ENCODE data around the gene SLC5A2. TPM values are rescaled to one million over a fixed set of nuclear protein-coding genes. Genes with fewer than 3 reads are reported as not detected.

The SLC5A2 gene
- polyA plus RNA-seq, 2 of the 4 experiments (the other 2 are of a cell fraction), result 0.09 to 0.46 TPM

DNA sequence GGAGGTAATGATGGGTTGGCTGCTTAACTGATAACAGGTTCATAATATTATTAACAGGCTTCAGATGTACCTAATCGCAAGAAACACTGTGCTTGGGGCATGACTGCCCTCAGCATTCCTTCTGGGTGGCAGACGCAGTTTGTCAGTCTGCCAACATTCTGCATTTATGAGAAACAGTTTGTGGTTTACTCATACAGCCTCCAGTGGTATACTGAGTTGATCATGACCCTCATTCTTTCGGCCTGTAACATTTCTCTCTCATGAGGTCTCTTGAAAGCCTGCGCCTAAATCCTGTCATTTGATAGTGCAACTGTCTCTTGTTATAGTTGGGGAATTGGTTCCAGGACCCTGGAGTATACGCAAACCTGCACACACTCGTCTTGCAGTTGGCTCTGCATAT is 30.2 kb downstream of the SLC5A2 start:
- H3K4me2 ChIP-seq, result no peak overlapping the region; the same call in 2 of the 3 replicates
- H3K27ac ChIP-seq, result no peak overlapping the region
- TF ChIP-seq EHMT2 (IDR thresholded peaks at IDR 0.05; ENCODE audit: low read depth), result no peak
- TF ChIP-seq ZFP36 (IDR thresholded peaks at IDR 0.05; ENCODE audit: borderline replicate concordance, partially characterized antibody), result no peak
- no peak for TF ChIP-seq RAD21 (conservative IDR thresholded peaks at IDR 0.05 in 1 of 2, IDR thresholded peaks at IDR 0.05 in 1 of 2)
- TF ChIP-seq, protein P1, sequence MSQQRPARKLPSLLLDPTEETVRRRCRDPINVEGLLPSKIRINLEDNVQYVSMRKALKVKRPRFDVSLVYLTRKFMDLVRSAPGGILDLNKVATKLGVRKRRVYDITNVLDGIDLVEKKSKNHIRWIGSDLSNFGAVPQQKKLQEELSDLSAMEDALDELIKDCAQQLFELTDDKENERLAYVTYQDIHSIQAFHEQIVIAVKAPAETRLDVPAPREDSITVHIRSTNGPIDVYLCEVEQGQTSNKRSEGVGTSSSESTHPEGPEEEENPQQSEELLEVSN (IDR thresholded peaks at IDR 0.05; ENCODE audit: borderline replicate concordance, low read depth), result no peak
- no peak for TF ChIP-seq POLR2AphosphoS2 (conservative IDR thresholded peaks at IDR 0.05; ENCODE audit: low read length)
- TF ChIP-seq, protein P2, sequence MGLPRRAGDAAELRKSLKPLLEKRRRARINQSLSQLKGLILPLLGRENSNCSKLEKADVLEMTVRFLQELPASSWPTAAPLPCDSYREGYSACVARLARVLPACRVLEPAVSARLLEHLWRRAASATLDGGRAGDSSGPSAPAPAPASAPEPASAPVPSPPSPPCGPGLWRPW (IDR thresholded peaks at IDR 0.05), result no peak
- no peak for TF ChIP-seq SREBF2 (IDR thresholded peaks at IDR 0.05)
- no peak for TF ChIP-seq NFE2L2 (conservative IDR thresholded peaks at IDR 0.05; ENCODE audit: low read length)
- TF ChIP-seq, protein P3, sequence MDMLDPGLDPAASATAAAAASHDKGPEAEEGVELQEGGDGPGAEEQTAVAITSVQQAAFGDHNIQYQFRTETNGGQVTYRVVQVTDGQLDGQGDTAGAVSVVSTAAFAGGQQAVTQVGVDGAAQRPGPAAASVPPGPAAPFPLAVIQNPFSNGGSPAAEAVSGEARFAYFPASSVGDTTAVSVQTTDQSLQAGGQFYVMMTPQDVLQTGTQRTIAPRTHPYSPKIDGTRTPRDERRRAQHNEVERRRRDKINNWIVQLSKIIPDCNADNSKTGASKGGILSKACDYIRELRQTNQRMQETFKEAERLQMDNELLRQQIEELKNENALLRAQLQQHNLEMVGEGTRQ (IDR thresholded peaks at IDR 0.05), result no peak
- no peak for TF ChIP-seq HEYL (CRISPR knock-in tag; IDR thresholded peaks at IDR 0.05)
- TF ChIP-seq, protein P4, sequence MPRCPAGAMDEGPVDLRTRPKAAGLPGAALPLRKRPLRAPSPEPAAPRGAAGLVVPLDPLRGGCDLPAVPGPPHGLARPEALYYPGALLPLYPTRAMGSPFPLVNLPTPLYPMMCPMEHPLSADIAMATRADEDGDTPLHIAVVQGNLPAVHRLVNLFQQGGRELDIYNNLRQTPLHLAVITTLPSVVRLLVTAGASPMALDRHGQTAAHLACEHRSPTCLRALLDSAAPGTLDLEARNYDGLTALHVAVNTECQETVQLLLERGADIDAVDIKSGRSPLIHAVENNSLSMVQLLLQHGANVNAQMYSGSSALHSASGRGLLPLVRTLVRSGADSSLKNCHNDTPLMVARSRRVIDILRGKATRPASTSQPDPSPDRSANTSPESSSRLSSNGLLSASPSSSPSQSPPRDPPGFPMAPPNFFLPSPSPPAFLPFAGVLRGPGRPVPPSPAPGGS (IDR thresholded peaks at IDR 0.05), result no peak
- TF ChIP-seq BHLHE40 (IDR thresholded peaks at IDR 0.05; ENCODE audit: low read depth, low read length), result no peak
- TF ChIP-seq MYC (IDR thresholded peaks at IDR 0.05; ENCODE audit: borderline replicate concordance, low read length), result no peak
- ChIA-PET CTCF (no interaction called here), POLR2A (interaction anchor here (0.6 kb wide), 1 partner anchor 53 kb away, joined by 3 read pairs; no protein-coding TSS in a partner anchor)
- H3K9me3 ChIP-seq, result no peaks in the 10 kb centered on the region
- ATAC-seq (no peak), FAIRE-seq (no peak), DNase-seq (ENCODE audit: low read depth in 1 of 2, low spot score in 1 of 2) (peak in 1 of 2 experiments; percentile 18)
- peaks cover 5% of the 10 kb centered on the region; the same call in 2 of the 3 replicates for H3K4me1 ChIP-seq
- no peak overlapping the region for H3K4me3 ChIP-seq
- WGBS (ENCODE audit: missing lambda C conversion rate), result 22% methylated on average over 6 of the region's 6 CpGs

DNA sequence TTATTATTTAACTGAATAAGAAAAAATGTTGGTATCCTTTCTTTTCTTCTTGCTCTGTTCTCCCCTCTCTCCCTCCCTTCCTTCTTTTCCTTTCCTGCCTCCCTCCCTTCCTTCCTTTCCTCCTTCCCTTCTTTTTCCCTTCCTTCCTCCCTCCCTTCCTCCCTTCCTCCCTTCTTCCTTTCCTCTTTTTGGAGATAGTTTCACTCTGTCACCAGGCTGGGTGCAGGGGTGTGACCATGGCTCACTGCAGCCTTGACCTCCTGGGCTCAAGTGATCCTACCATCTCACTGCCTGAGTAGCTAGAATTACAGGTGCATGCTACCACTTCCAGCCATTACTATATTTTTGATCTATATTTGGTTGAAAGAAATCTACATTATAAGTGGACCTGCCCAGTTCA is 31.0 kb downstream of the SLC5A2 start:
- Histone ChIP-seq H3K27ac (no peak overlapping the region), H3K9me3 (no peaks in the 10 kb centered on the region), H3K4me1 (peaks cover 5% of the 10 kb centered on the region; the same call in 2 of the 3 replicates), H3K4me3 (no peak overlapping the region), H3K4me2 (no peak overlapping the region)
- ATAC-seq (no peak), DNase-seq (ENCODE audit: low read depth in 1 of 2, low spot score in 1 of 2) (no peak), FAIRE-seq (no peak)
- POLR2A ChIA-PET, result interaction anchor here (0.6 kb wide), 1 partner anchor 53 kb away, joined by 3 read pairs; no protein-coding TSS in a partner anchor
- no peak for TF ChIP-seq FOSL2 (IDR thresholded peaks at IDR 0.05)
- TF ChIP-seq FOSL2 (CRISPR knock-in tag; IDR thresholded peaks at IDR 0.05), result no peak
- TF ChIP-seq HOXB5 (CRISPR knock-in tag; IDR thresholded peaks at IDR 0.05), result no peak
- TF ChIP-seq HDAC2 (IDR thresholded peaks at IDR 0.05), result no peak
- TF ChIP-seq, protein P5, sequence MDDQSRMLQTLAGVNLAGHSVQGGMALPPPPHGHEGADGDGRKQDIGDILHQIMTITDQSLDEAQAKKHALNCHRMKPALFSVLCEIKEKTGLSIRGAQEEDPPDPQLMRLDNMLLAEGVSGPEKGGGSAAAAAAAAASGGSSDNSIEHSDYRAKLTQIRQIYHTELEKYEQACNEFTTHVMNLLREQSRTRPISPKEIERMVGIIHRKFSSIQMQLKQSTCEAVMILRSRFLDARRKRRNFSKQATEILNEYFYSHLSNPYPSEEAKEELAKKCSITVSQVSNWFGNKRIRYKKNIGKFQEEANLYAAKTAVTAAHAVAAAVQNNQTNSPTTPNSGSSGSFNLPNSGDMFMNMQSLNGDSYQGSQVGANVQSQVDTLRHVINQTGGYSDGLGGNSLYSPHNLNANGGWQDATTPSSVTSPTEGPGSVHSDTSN (IDR thresholded peaks at IDR 0.05), result no peak
- TF ChIP-seq, protein P6, sequence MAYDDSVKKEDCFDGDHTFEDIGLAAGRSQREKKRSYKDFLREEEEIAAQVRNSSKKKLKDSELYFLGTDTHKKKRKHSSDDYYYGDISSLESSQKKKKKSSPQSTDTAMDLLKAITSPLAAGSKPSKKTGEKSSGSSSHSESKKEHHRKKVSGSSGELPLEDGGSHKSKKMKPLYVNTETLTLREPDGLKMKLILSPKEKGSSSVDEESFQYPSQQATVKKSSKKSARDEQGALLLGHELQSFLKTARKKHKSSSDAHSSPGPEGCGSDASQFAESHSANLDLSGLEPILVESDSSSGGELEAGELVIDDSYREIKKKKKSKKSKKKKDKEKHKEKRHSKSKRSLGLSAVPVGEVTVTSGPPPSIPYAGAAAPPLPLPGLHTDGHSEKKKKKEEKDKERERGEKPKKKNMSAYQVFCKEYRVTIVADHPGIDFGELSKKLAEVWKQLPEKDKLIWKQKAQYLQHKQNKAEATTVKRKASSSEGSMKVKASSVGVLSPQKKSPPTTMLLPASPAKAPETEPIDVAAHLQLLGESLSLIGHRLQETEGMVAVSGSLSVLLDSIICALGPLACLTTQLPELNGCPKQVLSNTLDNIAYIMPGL (CRISPR knock-in tag; IDR thresholded peaks at IDR 0.05; ENCODE audit: borderline replicate concordance), result no peak
- CTCF ChIA-PET, result interaction anchor here (0.6 to 1.0 kb wide), 2 partner anchors 267 to 355 kb away, joined by 3 read pairs; no protein-coding TSS in a partner anchor
